Bronchial epithelial cell (primary cell): ENCODE results near the gene TNFRSF4. TPM values are rescaled to one million over a fixed set of nuclear protein-coding genes. Genes with fewer than 3 reads are reported as not detected.

ENCODE experiments used
- DNase-seq: peaks from one replicate; pipeline ENCODE4 v3.0.0-alpha.2; 2010; ENCODE audit warnings: low read depth
- FAIRE-seq: peaks from 2 replicates; lab custom pipeline; 2011; peaks lifted over from hg19 to GRCh38; lab: Jason Lieb, UNC
- H3K27me3 ChIP-seq: 2 replicates; pipeline ENCODE4 v1.5.1; 2011; ENCODE audit warnings: low read length; ENCODE audit not compliant: control insufficient read depth, insufficient read depth
- H3K36me3 ChIP-seq: 2 replicates; pipeline ENCODE4 v1.5.1; 2011; ENCODE audit warnings: low read length; ENCODE audit not compliant: control insufficient read depth, insufficient read depth
- H3K4me3 ChIP-seq: 2 replicates; pipeline ENCODE4 v1.5.1; 2011; ENCODE audit warnings: mild to moderate bottlenecking, low read depth, low read length, control low read depth
- CTCF ChIP-seq: IDR thresholded peaks from 2 replicates; pipeline ENCODE4 v1.5.1; 2011; ENCODE audit warnings: mild to moderate bottlenecking, moderate library complexity, low read length, control low read depth, inconsistent platforms; ENCODE audit not compliant: insufficient read depth, severe bottlenecking
- total RNA-seq: library from RNA; depleted of rRNA; stranded (reverse); fragments of >200 nt; gene quantifications from 2 replicates; pipeline ENCODE4 v1.2.1, GENCODE V29; 2014

Gene TNFRSF4
- total RNA-seq, 1 donor from 2014 or later: not detected

- Histone ChIP-seq H3K27me3 (peaks cover 2% of the 10 kb centered on the region), H3K4me3 (no peak overlapping the region), H3K36me3 (no peaks in the 10 kb centered on the region)
- FAIRE-seq (no peak), DNase-seq (no peak)
- TF ChIP-seq CTCF: no peak
Measured at GRCh38 chr1:1207571-1207892, 6.4 kb downstream of the TNFRSF4 start.

- DNase-seq (no peak), FAIRE-seq (no peak)
- peaks cover 2% of the 10 kb centered on the region for H3K27me3 ChIP-seq
- no peak overlapping the region for H3K4me3 ChIP-seq
- no peaks in the 10 kb centered on the region for H3K36me3 ChIP-seq
- no peak for TF ChIP-seq CTCF
Measured at GRCh38 chr1:1206966-1207531, 6.9 kb downstream of the TNFRSF4 start.

- Histone ChIP-seq H3K27me3 (peaks cover 2% of the 10 kb centered on the region), H3K4me3 (peak within 1 kb of the TSS; percentile 25), H3K36me3 (no peaks in the 10 kb centered on the region)
- TF ChIP-seq CTCF: no peak
- no peak for FAIRE-seq
- no peak for DNase-seq
Measured at GRCh38 chr1:1206376-1206965, 7.5 kb downstream of the TNFRSF4 start, which contains the start of gene TNFRSF18. Gene TNFRSF18, minus strand, starts transcription at chr1:1206592. Its CDS starts 21 bp downstream, at chr1:1206571.

- Histone ChIP-seq H3K4me3 (peak overlapping the region; percentile 25), H3K27me3 (peaks cover 2% of the 10 kb centered on the region), H3K36me3 (no peaks in the 10 kb centered on the region)
- TF ChIP-seq CTCF: no peak
- FAIRE-seq (no peak), DNase-seq (no peak)
Measured at GRCh38 chr1:1205769-1206375, 8.1 kb downstream of the TNFRSF4 start.

- FAIRE-seq: no peak
- Histone ChIP-seq H3K36me3 (no peaks in the 10 kb centered on the region), H3K4me3 (no peak overlapping the region), H3K27me3 (peaks cover 2% of the 10 kb centered on the region)
- TF ChIP-seq CTCF: no peak
- DNase-seq: no peak
Measured at GRCh38 chr1:1204998-1205768, 8.8 kb downstream of the TNFRSF4 start.
